Measurements from ENCODE around the gene KCTD16. TPM values are rescaled to one million over a fixed set of nuclear protein-coding genes. Genes with fewer than 3 reads are reported as not detected.

The KCTD16 gene
- total RNA-seq, 4 donors from 2014 or later = under 0.01 to 1.7 (median 0.18) TPM

DNA sequence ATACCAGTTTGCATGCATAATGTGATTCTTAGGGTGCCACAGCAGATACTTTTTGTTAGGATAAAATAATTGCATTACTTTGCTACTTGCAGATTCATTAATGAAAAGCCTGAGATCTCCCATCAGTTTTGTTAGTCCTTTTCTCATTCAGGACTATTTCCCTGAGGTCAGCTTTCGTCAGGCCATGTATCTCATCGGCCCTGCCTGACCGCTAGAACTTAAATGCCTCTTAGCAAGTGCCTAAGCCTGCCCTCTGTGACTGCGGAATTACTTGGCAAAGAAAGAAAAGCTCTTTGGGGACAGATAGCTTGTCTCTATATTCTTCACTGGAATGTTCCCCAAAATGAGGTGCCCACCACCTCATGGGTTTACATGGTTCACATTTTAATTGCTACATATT, 147.8 kb downstream of the KCTD16 start:
- H3K27ac ChIP-seq = no peak overlapping the region

DNA sequence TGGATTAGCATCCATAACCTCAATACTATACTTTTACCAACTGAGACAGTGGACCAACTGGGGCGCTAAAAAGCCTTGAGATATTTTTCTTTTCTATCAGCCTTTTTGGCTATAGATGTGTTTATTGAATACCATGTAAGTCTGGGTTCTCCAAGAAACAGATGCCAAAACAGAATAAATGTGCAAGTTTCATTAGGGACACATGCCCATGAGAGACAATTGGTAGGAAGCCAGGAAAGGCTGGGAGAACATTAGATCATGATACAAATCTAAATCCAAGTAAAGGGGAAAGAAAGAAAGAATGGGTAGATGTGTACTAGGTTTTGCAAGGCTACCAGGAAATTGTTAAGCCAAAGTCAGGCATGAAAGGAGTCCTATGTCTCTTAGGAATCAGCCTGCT, 152.5 kb downstream of the KCTD16 start:
- H3K4me3 ChIP-seq = no peak overlapping the region
- H3K4me1 ChIP-seq = no peaks in the 10 kb centered on the region
- TF ChIP-seq, protein P1, sequence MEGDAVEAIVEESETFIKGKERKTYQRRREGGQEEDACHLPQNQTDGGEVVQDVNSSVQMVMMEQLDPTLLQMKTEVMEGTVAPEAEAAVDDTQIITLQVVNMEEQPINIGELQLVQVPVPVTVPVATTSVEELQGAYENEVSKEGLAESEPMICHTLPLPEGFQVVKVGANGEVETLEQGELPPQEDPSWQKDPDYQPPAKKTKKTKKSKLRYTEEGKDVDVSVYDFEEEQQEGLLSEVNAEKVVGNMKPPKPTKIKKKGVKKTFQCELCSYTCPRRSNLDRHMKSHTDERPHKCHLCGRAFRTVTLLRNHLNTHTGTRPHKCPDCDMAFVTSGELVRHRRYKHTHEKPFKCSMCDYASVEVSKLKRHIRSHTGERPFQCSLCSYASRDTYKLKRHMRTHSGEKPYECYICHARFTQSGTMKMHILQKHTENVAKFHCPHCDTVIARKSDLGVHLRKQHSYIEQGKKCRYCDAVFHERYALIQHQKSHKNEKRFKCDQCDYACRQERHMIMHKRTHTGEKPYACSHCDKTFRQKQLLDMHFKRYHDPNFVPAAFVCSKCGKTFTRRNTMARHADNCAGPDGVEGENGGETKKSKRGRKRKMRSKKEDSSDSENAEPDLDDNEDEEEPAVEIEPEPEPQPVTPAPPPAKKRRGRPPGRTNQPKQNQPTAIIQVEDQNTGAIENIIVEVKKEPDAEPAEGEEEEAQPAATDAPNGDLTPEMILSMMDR (IDR thresholded peaks at IDR 0.05) = no peak
- TF ChIP-seq POLR2A (IDR thresholded peaks at IDR 0.05) = no peak
- DNase-seq = no peak
- H3K27me3 ChIP-seq = no peaks in the 10 kb centered on the region
- no peaks in the 10 kb centered on the region for H3K9me3 ChIP-seq
- no peaks in the 10 kb centered on the region for H3K36me3 ChIP-seq
- no peak overlapping the region for H3K27ac ChIP-seq

More for the DNA sequence above, 147.8 kb downstream of the KCTD16 start:
- TF ChIP-seq, protein P1 (IDR thresholded peaks at IDR 0.05) = no peak
- TF ChIP-seq POLR2A (IDR thresholded peaks at IDR 0.05) = no peak
- Histone ChIP-seq H3K27me3 (no peaks in the 10 kb centered on the region), H3K36me3 (no peaks in the 10 kb centered on the region), H3K4me1 (no peaks in the 10 kb centered on the region), H3K4me3 (no peak overlapping the region), H3K9me3 (no peaks in the 10 kb centered on the region)
- DNase-seq = no peak

DNA sequence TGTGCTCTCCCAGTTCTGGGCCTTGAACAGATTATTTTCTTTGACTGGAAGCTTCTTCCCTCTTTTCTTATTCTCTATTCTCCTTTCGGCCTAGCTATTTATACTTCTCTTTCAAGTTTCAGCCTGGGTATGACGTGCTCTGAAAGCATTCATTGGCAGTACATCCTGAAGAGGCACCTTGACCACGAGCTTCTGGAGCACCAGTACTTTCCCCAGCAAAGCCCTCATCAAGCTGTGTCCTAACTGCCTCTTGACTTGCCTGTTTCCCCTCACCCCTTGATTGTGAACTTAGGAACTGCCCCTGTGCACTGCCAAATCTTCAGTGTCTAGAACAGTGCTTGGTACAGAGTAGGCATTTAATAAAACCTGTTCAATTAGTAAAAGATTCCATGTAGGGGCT, 154.9 kb downstream of the KCTD16 start:
- no peaks in the 10 kb centered on the region for H3K27me3 ChIP-seq
- H3K27ac ChIP-seq = no peak overlapping the region
- H3K4me1 ChIP-seq = no peaks in the 10 kb centered on the region
- H3K36me3 ChIP-seq = no peaks in the 10 kb centered on the region
- no peak for DNase-seq
- no peak for TF ChIP-seq POLR2A (IDR thresholded peaks at IDR 0.05)
- TF ChIP-seq, protein P1 (IDR thresholded peaks at IDR 0.05) = no peak
- no peaks in the 10 kb centered on the region for H3K9me3 ChIP-seq
- no peak overlapping the region for H3K4me3 ChIP-seq

DNA sequence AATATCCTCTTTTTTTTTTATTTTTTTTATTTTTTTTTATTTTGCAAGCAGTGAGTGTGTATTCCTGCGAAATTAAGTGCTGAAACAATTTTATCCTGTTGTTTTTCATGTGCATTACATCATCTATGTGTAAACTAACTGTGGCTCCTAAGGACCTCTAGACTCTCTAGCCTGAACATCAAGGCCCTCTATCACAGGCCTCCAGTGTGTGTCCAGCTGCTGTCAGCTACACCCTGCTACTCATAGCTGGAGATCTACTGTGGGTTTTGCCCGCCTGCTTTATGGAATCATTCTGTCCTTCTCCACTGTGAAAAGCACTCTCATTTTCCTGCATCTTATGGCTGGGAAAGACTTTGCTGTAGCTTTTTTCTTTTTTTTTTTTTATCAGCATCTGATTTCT, 157.8 kb downstream of the KCTD16 start:
- no peak for TF ChIP-seq POLR2A (IDR thresholded peaks at IDR 0.05)
- TF ChIP-seq, protein P1 (IDR thresholded peaks at IDR 0.05) = no peak
- Histone ChIP-seq H3K27ac (no peak overlapping the region), H3K27me3 (no peaks in the 10 kb centered on the region), H3K9me3 (no peaks in the 10 kb centered on the region), H3K4me1 (no peaks in the 10 kb centered on the region), H3K4me3 (no peak overlapping the region), H3K36me3 (no peaks in the 10 kb centered on the region)
- no peak for DNase-seq

DNA sequence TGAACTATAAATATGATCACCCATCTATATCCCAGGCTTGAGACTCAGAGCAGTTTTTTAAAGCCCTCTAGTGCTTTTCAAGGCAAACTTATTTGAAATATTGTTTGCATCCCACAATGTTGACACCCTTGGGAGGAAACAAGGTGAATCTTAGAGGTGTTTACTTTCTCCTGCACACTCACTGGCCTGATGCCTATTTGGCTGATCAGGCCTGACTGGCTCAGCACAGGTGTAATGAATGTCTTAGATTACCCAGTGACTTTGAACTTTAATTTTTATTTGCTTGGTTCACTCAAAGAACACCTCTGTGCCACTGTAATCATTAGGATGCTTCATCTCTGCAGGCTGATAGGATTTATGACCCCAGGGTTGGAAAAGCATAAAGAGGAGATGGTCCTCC, 158.3 kb downstream of the KCTD16 start:
- Histone ChIP-seq H3K4me3 (no peak overlapping the region), H3K4me1 (no peaks in the 10 kb centered on the region), H3K27ac (no peak overlapping the region), H3K36me3 (no peaks in the 10 kb centered on the region), H3K27me3 (no peaks in the 10 kb centered on the region), H3K9me3 (no peaks in the 10 kb centered on the region)
- no peak for DNase-seq
- TF ChIP-seq, protein P1 (IDR thresholded peaks at IDR 0.05) = no peak
- no peak for TF ChIP-seq POLR2A (IDR thresholded peaks at IDR 0.05)

DNA sequence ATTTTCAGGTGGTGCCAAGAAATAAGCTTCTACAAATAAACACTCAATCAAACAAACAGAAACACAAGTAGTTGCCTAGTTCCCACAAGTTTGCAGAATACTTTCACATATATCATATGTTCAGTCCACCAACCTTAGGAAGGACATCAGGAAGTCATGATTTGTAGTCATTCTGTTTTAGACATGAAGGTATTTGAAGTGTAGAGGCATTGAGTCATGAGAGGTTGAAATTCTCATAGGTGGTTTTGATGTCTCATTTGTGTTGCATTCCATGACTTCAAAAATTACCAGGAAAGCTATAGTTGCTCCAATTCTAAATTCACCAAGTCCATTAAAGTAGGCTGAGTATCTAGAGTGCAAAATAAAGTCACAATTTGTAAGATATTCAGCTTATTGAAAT, 159.0 kb downstream of the KCTD16 start:
- Histone ChIP-seq H3K27ac (no peak overlapping the region), H3K4me3 (no peak overlapping the region), H3K27me3 (no peaks in the 10 kb centered on the region), H3K4me1 (no peaks in the 10 kb centered on the region), H3K9me3 (no peaks in the 10 kb centered on the region), H3K36me3 (no peaks in the 10 kb centered on the region)
- no peak for DNase-seq
- TF ChIP-seq, protein P1 (IDR thresholded peaks at IDR 0.05) = no peak
- no peak for TF ChIP-seq POLR2A (IDR thresholded peaks at IDR 0.05)

Measured in Peyer's patch (tissue), 4 donors.